Thyroid gland (tissue), 4 donors: Measurements from ENCODE around the gene SULT2B1.
"Not testable (repeated sequence)": the region's sequence is repeated elsewhere in the genome, so short reads cannot be mapped to it uniquely, and the experiment has no call there.

Experiments
- POLR2A ChIP-seq, 2 donors: fragments of 450-650 bp; IDR thresholded peaks; one replicate each; pipeline ENCODE4 v1.6.1; 2017; ENCODE audit warnings: antibody characterized with exemption in 2 of 2, mild to moderate bottlenecking in 2 of 2, moderate library complexity in 1 of 2
- TF ChIP-seq, protein P1 (sequence below), 6 experiments: fragments of 200-600 bp in 3 of 6; fragments of 450-650 bp in 3 of 6; sonication (generic) in 3 of 6; IDR thresholded peaks; one replicate each; pipeline ENCODE4 v1.5.1; 2016 to 2019; ENCODE audit warnings: antibody characterized with exemption in 6 of 6, mild to moderate bottlenecking in 2 of 6, inconsistent platforms in 1 of 6, moderate library complexity in 1 of 6

DNA sequence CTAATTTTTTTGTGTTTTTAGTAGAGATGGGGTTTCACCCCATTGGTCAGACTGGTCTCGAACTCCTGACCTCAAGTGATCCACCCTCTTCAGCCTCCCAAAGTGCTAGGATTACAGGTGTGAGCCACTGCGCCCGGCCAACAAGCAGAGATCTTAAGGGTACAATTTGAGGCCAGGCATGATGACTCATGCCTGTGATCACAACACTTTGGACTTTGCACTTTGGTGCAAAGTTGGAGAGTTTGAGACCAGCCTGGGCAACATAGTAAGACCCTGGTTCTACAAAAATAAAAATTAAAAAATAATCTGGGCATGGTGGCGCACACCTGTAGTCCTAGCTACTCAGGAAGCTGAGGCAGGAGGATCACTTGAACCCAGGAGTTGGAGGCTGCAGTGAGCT is 32.5 kb upstream of the SULT2B1 start:
- TF ChIP-seq, protein P1, sequence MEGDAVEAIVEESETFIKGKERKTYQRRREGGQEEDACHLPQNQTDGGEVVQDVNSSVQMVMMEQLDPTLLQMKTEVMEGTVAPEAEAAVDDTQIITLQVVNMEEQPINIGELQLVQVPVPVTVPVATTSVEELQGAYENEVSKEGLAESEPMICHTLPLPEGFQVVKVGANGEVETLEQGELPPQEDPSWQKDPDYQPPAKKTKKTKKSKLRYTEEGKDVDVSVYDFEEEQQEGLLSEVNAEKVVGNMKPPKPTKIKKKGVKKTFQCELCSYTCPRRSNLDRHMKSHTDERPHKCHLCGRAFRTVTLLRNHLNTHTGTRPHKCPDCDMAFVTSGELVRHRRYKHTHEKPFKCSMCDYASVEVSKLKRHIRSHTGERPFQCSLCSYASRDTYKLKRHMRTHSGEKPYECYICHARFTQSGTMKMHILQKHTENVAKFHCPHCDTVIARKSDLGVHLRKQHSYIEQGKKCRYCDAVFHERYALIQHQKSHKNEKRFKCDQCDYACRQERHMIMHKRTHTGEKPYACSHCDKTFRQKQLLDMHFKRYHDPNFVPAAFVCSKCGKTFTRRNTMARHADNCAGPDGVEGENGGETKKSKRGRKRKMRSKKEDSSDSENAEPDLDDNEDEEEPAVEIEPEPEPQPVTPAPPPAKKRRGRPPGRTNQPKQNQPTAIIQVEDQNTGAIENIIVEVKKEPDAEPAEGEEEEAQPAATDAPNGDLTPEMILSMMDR (IDR thresholded peaks at IDR 0.05): not testable (repeated sequence)
- not testable (repeated sequence) for TF ChIP-seq POLR2A (IDR thresholded peaks at IDR 0.05)
